Astrocyte (in vitro differentiated cells and primary cell): ENCODE data around the gene SERPINA5. TPM values are rescaled to one million over a fixed set of nuclear protein-coding genes. Genes with fewer than 3 reads are reported as not detected.

Experiments
- DNase-seq: peaks from one replicate; pipeline ENCODE4 v3.0.0-alpha.2; 2010; ENCODE audit warnings: low read depth
- FAIRE-seq: peaks from 2 replicates; lab custom pipeline; 2011; peaks lifted over from hg19 to GRCh38; lab: Jason Lieb, UNC
- H2AFZ ChIP-seq: 2 replicates; pipeline ENCODE4 v1.6.0; 2012; ENCODE audit warnings: low read depth, low read length, inconsistent platforms
- H3K27ac ChIP-seq: 2 replicates; pipeline ENCODE4 v1.5.1; 2011; ENCODE audit warnings: low read depth, low read length, inconsistent platforms
- H3K27me3 ChIP-seq: 2 replicates; pipeline ENCODE4 v1.6.0; 2011; ENCODE audit warnings: low read length, inconsistent platforms; ENCODE audit not compliant: insufficient read depth
- H3K36me3 ChIP-seq: 2 replicates; pipeline ENCODE4 v1.5.1; 2011; ENCODE audit warnings: low read length, inconsistent platforms; ENCODE audit not compliant: insufficient read depth
- H3K4me1 ChIP-seq: 2 replicates; pipeline ENCODE4 v1.5.1; 2011; ENCODE audit warnings: low read length, inconsistent platforms; ENCODE audit not compliant: insufficient read depth
- H3K4me2 ChIP-seq: 2 replicates; pipeline ENCODE4 v1.6.0; 2012; ENCODE audit warnings: low read length, inconsistent platforms
- H3K4me3 ChIP-seq: 2 replicates; pipeline ENCODE4 v1.5.1; 2011; ENCODE audit warnings: low read depth, mild to moderate bottlenecking, low read length, inconsistent platforms; ENCODE audit not compliant: insufficient read depth
- H3K79me2 ChIP-seq: 2 replicates; pipeline ENCODE4 v1.6.0; 2012; ENCODE audit warnings: mild to moderate bottlenecking, low read length, inconsistent platforms; ENCODE audit not compliant: insufficient read depth
- H3K9ac ChIP-seq: 2 replicates; pipeline ENCODE4 v1.6.0; 2012; ENCODE audit warnings: mild to moderate bottlenecking, low read length, inconsistent platforms
- H3K9me3 ChIP-seq: 2 replicates; pipeline ENCODE4 v1.5.1; 2012; ENCODE audit warnings: low read depth, mild to moderate bottlenecking, low read length, inconsistent platforms; ENCODE audit not compliant: insufficient read depth
- H4K20me1 ChIP-seq: 2 replicates; pipeline ENCODE4 v1.6.0; 2012; ENCODE audit warnings: low read length, inconsistent platforms; ENCODE audit not compliant: insufficient read depth
- H3K27ac Mint-ChIP-seq: one replicate; pipeline ENCODE4 v1.8.0; 2021; ENCODE audit warnings: mild to moderate bottlenecking, mixed read lengths; ENCODE audit not compliant: unreplicated experiment
- H3K27me3 Mint-ChIP-seq: one replicate; pipeline ENCODE4 v1.8.0; 2021; ENCODE audit warnings: low read depth, mixed read lengths; ENCODE audit not compliant: unreplicated experiment
- H3K36me3 Mint-ChIP-seq: one replicate; pipeline ENCODE4 v1.8.0; 2021; ENCODE audit warnings: low read depth, mixed read lengths; ENCODE audit not compliant: unreplicated experiment
- H3K4me1 Mint-ChIP-seq: one replicate; pipeline ENCODE4 v1.8.0; 2021; ENCODE audit warnings: low read depth, mixed read lengths; ENCODE audit not compliant: unreplicated experiment
- H3K4me3 Mint-ChIP-seq: one replicate; pipeline ENCODE4 v1.8.0; 2021; ENCODE audit warnings: mild to moderate bottlenecking, moderate library complexity, mixed read lengths; ENCODE audit not compliant: unreplicated experiment
- H3K9me3 Mint-ChIP-seq: one replicate; pipeline ENCODE4 v1.8.0; 2021; ENCODE audit warnings: mild to moderate bottlenecking, mixed read lengths; ENCODE audit not compliant: unreplicated experiment
- EZH2 ChIP-seq: IDR thresholded peaks from 2 replicates; pipeline ENCODE4 v1.6.1; 2012; ENCODE audit warnings: mild to moderate bottlenecking, low read length, inconsistent platforms; ENCODE audit not compliant: insufficient read depth
- total RNA-seq: library from RNA; stranded (reverse); gene quantifications from 2 replicates; pipeline ENCODE4 v1.2.1, GENCODE V29; 2021
- TF ChIP-seq, protein P1 (sequence below): IDR thresholded peaks from 2 replicates; pipeline ENCODE4 v1.5.1; 2011; ENCODE audit warnings: low read depth, mild to moderate bottlenecking, inconsistent platforms, low read length, moderate library complexity; ENCODE audit not compliant: insufficient read depth

Gene SERPINA5
- total RNA-seq, 1 donor from 2014 or later, result 0.23 TPM

DNA sequence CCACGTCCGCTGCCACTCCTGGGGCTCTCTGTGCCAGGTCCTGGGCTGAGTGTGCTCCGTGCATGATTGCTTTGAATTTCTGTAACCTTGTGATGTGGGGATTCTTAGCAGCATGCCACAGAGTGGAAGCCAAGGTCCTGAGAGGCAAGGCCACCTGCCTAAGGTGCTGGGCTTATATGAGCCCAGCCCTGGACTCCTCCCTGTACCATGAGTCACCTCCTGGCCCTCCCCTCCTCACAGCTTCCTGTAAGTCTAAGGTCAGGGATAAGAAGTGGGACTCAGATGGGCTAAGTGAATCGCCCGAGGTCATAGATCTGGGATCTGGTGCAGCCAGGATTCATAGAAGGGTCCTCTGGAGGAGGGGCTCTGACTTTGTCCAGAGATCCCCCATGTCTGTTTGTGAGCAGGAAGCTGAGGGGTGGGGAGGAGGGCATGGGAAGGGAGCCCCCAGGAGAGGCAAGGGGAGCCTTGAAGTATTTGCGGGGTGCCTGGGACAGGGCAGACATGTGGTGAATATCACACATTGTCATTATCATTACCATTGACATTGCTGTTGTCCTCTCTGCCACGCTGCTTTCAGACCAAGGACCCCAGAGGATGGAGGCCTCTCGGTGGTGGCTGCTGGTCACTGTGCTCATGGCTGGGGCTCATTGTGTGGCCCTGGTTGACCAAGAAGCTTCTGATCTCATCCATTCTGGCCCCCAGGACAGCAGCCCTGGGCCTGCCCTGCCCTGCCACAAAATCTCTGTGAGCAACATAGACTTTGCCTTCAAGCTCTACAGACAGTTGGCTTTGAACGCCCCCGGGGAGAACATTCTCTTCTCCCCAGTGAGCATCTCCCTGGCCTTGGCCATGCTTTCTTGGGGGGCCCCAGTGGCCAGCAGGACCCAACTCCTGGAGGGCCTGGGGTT, 59.8 kb downstream of the SERPINA5 start:
- Histone ChIP-seq H3K9me3 (no peaks in the 10 kb centered on the region), H4K20me1 (no peaks in the 10 kb centered on the region), H2AFZ (no peak overlapping the region), H3K79me2 (no peaks in the 10 kb centered on the region), H3K4me1 (peaks cover 4% of the 10 kb centered on the region), H3K4me2 (no peak overlapping the region), H3K36me3 (no peaks in the 10 kb centered on the region), H3K27ac (no peak overlapping the region), H3K9ac (no peak overlapping the region), H3K4me3 (no peak overlapping the region), H3K27me3 (no peaks in the 10 kb centered on the region)
- H3K27ac Mint-ChIP-seq, result no peak overlapping the region
- TF ChIP-seq, protein P1, sequence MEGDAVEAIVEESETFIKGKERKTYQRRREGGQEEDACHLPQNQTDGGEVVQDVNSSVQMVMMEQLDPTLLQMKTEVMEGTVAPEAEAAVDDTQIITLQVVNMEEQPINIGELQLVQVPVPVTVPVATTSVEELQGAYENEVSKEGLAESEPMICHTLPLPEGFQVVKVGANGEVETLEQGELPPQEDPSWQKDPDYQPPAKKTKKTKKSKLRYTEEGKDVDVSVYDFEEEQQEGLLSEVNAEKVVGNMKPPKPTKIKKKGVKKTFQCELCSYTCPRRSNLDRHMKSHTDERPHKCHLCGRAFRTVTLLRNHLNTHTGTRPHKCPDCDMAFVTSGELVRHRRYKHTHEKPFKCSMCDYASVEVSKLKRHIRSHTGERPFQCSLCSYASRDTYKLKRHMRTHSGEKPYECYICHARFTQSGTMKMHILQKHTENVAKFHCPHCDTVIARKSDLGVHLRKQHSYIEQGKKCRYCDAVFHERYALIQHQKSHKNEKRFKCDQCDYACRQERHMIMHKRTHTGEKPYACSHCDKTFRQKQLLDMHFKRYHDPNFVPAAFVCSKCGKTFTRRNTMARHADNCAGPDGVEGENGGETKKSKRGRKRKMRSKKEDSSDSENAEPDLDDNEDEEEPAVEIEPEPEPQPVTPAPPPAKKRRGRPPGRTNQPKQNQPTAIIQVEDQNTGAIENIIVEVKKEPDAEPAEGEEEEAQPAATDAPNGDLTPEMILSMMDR, result no peak
- TF ChIP-seq EZH2, result no peak
- H3K27me3 Mint-ChIP-seq, result peaks cover 16% of the 10 kb centered on the region
- FAIRE-seq (no peak), DNase-seq (no peak)
- H3K36me3 Mint-ChIP-seq, result no peaks in the 10 kb centered on the region
- peaks cover 6% of the 10 kb centered on the region for H3K4me1 Mint-ChIP-seq
- peaks cover 7% of the 10 kb centered on the region for H3K9me3 Mint-ChIP-seq
- H3K4me3 Mint-ChIP-seq, result no peak overlapping the region

DNA sequence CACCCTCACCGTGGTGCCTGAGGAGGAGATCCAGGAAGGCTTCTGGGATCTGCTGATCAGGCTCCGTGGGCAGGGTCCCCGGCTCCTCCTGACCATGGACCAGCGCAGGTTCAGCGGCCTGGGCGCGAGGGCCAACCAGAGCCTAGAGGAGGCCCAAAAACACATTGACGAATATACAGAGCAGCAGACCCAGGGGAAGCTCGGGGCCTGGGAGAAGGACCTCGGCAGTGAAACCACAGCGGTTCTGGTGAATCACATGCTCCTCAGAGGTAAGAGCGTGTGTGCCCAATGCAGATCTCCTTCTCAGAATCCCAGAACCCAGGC, 60.4 kb downstream of the SERPINA5 start:
- Histone ChIP-seq H2AFZ (no peak overlapping the region), H3K9ac (no peak overlapping the region), H3K9me3 (no peaks in the 10 kb centered on the region), H3K27me3 (no peaks in the 10 kb centered on the region), H3K79me2 (no peaks in the 10 kb centered on the region), H4K20me1 (no peaks in the 10 kb centered on the region), H3K27ac (no peak overlapping the region), H3K4me1 (peaks cover 10% of the 10 kb centered on the region), H3K36me3 (no peaks in the 10 kb centered on the region), H3K4me3 (no peak overlapping the region), H3K4me2 (no peak overlapping the region)
- peaks cover 6% of the 10 kb centered on the region for H3K4me1 Mint-ChIP-seq
- DNase-seq (no peak), FAIRE-seq (no peak)
- H3K27me3 Mint-ChIP-seq, result peaks cover 16% of the 10 kb centered on the region
- peaks cover 7% of the 10 kb centered on the region for H3K9me3 Mint-ChIP-seq
- H3K4me3 Mint-ChIP-seq, result no peak overlapping the region
- H3K27ac Mint-ChIP-seq, result no peak overlapping the region
- H3K36me3 Mint-ChIP-seq, result no peaks in the 10 kb centered on the region
- TF ChIP-seq, protein P1, result no peak
- no peak for TF ChIP-seq EZH2

Other genes starting within 250 kb of the SERPINA5 start
- gene SERPINA2, start 214.7 kb upstream of the SERPINA5 start, total RNA-seq, result not detected in 2 replicates
- gene SERPINA1, start 192.8 kb upstream of the SERPINA5 start, total RNA-seq, result 0.98 and 1.3 TPM in 2 replicates
- 0.14 TPM in 1 of 2 replicates, not detected in the other for gene SERPINA11, start 128.6 kb upstream of the SERPINA5 start, total RNA-seq
- gene SERPINA9, start 105.2 kb upstream of the SERPINA5 start, total RNA-seq, result 0.22 TPM in 1 of 2 replicates, not detected in the other
- not detected in 2 replicates for gene SERPINA12, start 72.0 kb upstream of the SERPINA5 start, total RNA-seq
- gene SERPINA4, start 20.0 kb upstream of the SERPINA5 start, total RNA-seq, result not detected in 2 replicates
- gene SERPINA3, start 31.0 kb downstream of the SERPINA5 start, total RNA-seq, result 1.3 and 2.9 TPM in 2 replicates
- gene GSC, start 188.7 kb downstream of the SERPINA5 start, total RNA-seq, result not detected in 2 replicates